ENCODE measurements around the gene TNIP2.

Gene TNIP2

GRCh38 chr4:2695346-2696060 is 60.6 kb downstream of the TNIP2 start:
- FAIRE-seq (no peak), DNase-seq (ENCODE audit: insufficient read length, low spot score) (no peak)
- no peak for TF ChIP-seq CTCF (IDR thresholded peaks at IDR 0.05; ENCODE audit: insufficient read depth, missing control alignments)

- TF ChIP-seq CTCF (IDR thresholded peaks at IDR 0.05; ENCODE audit: insufficient read depth, missing control alignments): no peak
- DNase-seq (ENCODE audit: insufficient read length, low spot score): no peak
- no peak for FAIRE-seq
These were observed 61.4 kb downstream of the TNIP2 start for GRCh38 chr4:2694691-2695090.

GRCh38 chr4:2691952-2692435 is 64.1 kb downstream of the TNIP2 start:
- FAIRE-seq (peak; percentile 41), DNase-seq (ENCODE audit: insufficient read length, low spot score) (no peak)
- no peak for TF ChIP-seq CTCF (IDR thresholded peaks at IDR 0.05; ENCODE audit: insufficient read depth, missing control alignments)

All from D721Med (cell line).